Right ventricle myocardium inferior (tissue), 1 donor: Measurements from ENCODE around the gene WDR89. TPM values are rescaled to one million over a fixed set of nuclear protein-coding genes. Genes with fewer than 3 reads are reported as not detected.
"Not testable (repeated sequence)": the region's sequence is repeated elsewhere in the genome, so short reads cannot be mapped to it uniquely, and the experiment has no call there.

Source experiments
- ATAC-seq: fragments of 200-7000 bp; cut with Tn5 transposase; one replicate; pipeline ENCODE4 v1.9.1; 2020; ENCODE audit warnings: mild to moderate bottlenecking, moderate library complexity
- DNase-seq: peaks from one replicate; pipeline ENCODE4 v3.0.0; 2021; ENCODE audit errors: missing footprints
- intact Hi-C: fragments of 100-400 bp; cut with DNase I; formaldehyde crosslinking; loops from one replicate; pipeline ENCODE4 v1.11.0; 2022
- long read RNA-seq: library from polyadenylated mRNA; unstranded; transcript quantifications from one replicate; pipeline ENCODE4 v2.0.0, GENCODE V29; 2021
- total RNA-seq: library from RNA; stranded (reverse); fragmentation: NEBNext Ultra II Directional; extraction: Animal tissue kit (Norgen Biotek cat#: 25700); gene quantifications from one replicate; pipeline ENCODE4 v1.2.1, GENCODE V29; 2021
- donor health status: DM: no; HTN: yes; CAD: no; lungs with severe emphysema.

The WDR89 gene, protein sequence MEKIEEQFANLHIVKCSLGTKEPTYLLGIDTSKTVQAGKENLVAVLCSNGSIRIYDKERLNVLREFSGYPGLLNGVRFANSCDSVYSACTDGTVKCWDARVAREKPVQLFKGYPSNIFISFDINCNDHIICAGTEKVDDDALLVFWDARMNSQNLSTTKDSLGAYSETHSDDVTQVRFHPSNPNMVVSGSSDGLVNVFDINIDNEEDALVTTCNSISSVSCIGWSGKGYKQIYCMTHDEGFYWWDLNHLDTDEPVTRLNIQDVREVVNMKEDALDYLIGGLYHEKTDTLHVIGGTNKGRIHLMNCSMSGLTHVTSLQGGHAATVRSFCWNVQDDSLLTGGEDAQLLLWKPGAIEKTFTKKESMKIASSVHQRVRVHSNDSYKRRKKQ
- total RNA-seq, result 6.6 TPM
- long read RNA-seq, partial matches to known transcripts, result 0 of 6 reads
- long read RNA-seq, other reads (novel, unspliced or antisense), result 5 of 6 reads

DNA sequence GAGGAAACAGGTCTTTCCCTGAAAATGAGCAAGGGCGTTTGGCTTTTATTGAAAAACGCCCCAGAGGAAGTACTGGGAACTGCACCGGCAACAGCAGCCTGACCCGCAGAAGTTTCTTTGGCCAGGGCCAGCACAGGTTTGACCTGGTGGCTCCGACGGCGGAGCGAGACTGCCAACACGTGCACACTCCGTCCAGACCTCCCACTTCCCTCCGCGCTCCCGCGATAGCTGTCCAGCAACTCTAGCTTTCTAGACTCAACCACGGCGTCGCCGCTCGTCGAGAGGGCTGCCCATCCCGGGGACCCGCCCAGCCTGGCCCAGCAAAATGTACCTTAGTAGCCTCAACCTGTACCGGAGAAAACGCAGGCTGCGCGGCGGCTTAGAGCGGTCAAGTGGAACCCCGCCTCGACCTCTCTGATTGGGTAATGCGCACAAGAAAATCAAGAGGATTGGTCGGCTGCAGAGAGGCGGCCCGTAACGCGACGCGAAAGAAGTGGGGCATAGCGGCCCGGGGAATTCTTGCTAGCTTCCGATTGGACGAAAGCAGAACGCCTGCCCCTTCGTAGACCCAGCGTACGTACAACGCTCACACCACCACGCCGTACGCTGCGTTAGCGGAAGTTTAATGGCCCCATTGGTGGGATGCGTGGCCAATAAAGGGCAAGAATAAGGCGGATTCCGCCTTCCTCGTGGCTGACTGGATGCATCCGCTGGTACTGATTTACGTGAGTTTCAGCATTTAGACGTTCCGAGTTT, at the start of gene WDR89:
Gene WDR89 (minus strand): TSS at position 399 of the 756 bp plus-strand sequence. CDS start 41,929 bp downstream, outside the sequence.
- intact Hi-C loops, result loop anchor here (1.0 to 5.0 kb wide), 4 partner anchors 86 to 696 kb away; partner anchors contain the start of genes PPP2R5E and SGPP1
- peak; percentile 99 for ATAC-seq

DNA sequence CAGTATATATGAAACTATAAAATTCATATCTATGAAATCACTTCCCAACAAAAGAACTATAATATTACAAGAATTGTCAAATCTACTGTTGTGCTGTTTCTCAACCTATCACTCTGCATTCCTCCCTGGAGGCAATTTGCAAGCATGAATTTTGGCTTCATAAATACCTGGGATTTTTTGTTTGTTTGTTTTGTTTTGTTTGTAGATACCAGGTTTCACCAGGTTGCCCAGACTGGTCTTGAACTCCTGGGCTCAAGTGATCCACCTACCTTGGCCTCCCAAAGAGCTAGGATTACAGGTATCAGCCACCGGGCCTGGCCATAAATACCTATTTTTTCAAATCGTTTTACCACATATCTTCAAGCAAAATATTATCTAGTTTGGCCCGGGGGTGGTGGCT, 47.5 kb upstream of the WDR89 start:
- intact Hi-C loops, result no loop called here

More for the DNA sequence above, at the start of gene WDR89:
- DNase-seq, result peak; percentile 98

DNA sequence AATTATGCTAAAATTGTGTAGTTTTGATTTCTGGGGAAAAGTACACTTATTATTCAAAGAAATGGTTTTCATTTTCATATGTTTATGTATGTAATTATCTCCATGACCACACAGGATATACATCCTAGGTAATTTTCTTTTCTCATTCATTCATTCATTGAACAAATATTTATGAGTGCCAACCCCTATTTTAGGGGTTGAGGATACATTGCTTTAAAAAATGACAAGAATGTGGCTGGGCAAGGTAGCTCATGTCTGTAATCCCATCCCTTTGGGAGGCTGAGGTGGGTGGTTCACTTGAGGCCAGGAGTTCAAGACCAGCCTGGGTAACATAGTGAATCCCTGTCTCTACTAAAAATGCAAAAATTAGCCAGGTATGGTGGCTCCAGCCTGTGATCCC, 45.3 kb upstream of the WDR89 start:
- ATAC-seq (no peak), DNase-seq (no peak)
- intact Hi-C loops, result no loop called here

More for the DNA sequence above, 47.5 kb upstream of the WDR89 start:
- ATAC-seq (no peak), DNase-seq (no peak)

DNA sequence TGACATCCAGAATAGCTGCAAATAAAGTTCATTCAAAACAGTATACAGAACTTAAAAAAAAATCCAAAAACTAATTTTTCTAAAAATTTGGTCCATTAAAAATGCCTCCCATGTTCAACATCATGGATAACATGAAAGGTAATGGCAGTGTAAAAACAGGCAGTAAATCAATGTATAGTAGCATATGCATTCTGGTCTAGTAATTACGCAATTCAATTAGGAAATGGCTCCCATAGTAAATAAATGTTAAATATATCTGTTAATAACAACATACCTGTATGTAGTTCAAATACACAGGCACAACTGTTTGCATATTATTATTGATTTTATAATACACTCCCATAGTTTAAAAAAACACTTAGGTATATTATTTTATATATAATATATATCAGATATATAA, 43.7 kb upstream of the WDR89 start:
- DNase-seq (no peak), ATAC-seq (no peak)
- intact Hi-C loops, result no loop called here

DNA sequence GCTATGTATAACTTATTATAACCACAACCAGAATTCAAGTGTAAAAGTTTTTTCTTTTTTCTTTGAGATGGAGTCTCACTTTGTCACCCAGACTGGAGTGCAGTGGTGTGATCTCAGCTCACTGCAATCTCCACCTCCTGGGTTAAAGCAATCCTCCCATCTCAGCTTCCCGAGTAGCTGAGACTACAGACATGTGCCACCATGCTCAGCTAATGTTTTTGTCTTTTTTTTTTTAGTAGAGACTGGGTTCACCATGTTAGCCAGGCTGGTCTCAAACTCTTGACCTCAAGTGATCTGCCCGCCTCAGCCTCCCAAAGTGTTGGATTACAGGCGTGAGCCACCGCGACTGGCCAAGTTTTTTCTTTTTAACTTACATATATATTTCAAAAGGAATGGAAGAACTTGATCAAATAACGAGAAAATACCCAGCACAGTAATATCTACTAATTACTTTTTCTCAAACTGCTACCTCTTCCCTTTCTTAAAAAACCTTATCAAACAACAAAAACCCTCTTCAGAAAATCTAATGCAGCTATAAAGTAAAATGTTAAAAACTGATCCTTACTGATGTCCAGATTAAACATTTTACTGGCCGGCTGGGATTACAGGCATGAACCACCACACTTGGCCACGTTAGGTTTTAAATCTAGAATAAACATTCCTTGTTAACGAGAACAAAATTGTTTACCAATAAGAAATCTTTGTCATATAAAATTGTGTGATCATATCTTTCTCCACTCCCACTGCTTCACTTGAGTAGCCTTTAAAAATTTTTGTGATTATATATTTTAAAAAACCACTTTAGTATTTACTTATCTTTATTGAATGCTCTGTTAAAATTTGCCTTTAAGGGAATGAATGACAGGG, 41.3 kb upstream of the WDR89 start:
- ATAC-seq (no peak), DNase-seq (no peak)
- intact Hi-C loops, result no loop called here

DNA sequence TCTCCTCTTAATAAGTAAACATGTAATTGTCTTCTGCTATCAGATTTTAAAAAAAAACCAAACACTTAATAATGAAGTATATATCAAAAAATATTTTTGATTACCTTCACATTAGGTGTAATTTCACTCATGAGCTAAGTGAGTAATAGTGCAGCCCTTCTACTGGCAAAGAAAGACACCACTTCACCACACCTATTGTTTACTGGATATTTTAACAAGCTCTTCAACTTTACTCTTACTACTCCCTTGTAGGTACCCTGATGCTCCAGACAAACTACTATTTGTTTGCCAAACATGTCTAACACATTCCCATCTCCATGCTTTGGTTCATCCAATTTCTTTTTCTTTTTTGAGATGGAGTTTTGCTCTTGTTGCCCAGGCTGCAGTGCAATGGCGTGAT, 36.9 kb upstream of the WDR89 start:
- DNase-seq, result no peak
- intact Hi-C loops, result no loop called here
- no peak for ATAC-seq

DNA sequence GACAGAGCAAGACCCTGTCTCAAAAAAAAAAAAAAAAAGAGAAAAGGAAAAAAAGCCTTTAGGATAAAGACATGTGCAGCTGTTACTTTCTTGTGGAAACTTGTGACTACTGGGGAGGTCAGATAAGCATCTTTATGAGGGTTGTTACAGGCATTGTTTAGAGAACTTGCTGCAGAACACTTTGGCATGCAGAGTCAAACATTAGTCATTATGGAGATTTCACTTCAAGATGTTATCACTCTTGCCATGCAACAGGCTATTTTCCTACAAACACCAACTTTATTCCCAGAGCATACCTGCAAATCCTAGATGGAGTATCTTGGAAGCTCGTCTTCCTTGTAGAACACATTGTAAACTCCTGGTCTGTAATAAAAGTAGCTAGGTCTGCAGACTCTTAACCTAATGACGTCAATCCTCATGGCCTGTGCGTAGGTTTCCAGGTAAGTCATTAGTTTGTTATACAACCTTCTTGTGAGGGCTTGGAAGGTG, 36.3 kb upstream of the WDR89 start:
- DNase-seq (no peak), ATAC-seq (no peak)
- intact Hi-C loops, result no loop called here

DNA sequence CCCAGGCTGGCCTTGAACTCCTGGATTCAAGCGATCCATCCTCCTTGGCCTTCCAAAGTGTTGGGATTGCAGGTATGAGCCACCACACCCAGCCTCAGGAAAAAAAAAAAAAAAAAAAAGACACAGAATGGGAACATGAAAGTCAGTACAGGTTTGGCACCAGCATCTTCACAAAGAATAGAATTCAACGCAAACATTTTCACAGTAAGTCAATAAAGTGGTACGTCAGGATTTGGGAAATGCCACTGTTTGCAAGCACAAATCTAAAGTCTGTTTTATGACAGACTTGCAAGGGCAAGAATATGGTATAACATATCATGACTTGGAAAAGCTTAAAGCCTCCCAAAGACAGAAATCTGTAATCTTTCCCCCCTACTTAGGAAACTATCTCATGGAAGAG, 34.9 kb upstream of the WDR89 start:
- no peak for ATAC-seq
- intact Hi-C loops, result no loop called here
- no peak for DNase-seq

DNA sequence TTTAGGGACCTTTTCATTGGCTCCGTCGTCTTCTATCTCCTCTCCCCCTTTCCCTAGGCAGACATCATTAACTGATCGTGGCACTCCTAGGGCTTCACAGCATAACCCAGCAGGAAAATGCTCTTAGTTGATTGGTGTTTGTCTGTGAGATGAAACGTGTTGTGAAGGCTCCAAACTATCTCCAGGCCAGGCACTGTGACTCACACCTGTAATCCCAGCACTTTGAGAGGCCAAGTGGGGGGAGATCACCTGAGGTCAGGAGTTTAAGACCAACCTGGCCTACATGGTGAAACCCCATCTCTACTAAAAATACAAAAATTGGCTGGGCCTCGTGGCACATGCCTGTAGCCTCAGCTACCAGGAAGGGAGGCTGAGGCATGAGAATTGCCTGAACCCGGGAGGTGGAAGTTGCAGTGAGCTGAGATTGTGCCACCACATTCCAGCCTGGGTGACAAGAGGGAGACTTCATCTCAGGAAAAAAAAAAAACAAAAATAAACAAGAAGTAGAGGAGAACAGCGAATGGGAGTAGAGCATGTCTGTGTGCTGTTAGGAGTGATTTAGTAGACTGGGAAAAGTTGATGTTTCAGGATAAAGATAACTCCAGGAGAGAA, 32.3 kb upstream of the WDR89 start:
- intact Hi-C loops, result no loop called here
- no peak for DNase-seq

DNA sequence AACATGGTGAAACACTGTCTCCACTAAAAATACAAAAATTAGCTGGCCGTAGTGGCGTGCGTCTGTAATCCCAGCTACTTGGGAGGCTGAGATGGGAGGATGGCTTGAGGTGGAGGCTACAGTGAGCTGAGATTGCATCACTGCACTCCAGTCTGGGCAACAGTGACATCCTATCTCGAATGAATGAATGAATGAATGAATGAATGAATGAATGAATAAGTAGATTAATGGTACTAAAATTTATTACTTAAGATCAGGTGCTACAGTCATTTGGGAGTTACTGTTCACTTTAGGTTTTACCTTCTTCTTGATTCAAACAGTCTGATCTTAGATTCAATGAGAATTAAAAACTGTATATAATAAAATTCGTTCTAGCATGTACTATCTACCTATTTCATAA, 31.6 kb upstream of the WDR89 start:
- intact Hi-C loops, result no loop called here
- no peak for ATAC-seq
- no peak for DNase-seq

More for the DNA sequence above, 32.3 kb upstream of the WDR89 start:
- ATAC-seq, result no peak

DNA sequence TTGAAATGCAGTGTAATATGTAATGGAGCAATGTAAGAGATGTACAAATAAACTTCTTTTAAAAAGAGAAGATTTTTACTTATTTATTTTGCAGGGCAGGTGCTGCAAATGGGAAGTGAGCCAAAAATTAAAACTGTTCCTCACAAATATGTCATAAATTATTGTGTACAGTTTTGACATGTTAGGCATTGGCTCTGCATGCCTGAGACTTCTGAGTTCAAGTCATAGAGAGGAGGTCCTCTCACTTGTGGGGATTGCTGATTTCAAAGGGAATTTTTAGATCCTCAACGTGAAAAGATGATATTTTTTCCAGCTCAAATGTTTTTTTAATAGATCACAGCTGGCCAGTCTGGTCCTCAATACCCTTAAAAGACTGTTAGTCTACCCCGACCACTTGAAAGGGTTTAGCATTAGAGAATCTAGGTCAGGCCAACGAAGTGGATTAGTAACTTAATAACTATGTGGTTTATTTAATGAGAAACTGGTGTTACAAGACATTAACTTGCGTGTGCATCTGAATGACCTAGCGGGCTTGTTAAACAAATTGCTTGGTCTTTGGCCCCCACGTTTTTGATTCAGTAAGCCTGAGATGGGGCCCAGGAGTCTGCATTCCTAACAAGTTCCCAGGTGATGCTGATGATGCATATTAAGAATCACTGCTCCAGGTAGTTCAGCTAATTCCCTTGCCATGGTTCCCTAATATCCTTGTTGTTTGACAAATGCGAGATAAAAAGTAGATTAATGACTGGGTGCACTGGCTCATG, 30.9 kb upstream of the WDR89 start:
- intact Hi-C loops, result no loop called here
- DNase-seq, result no peak
- ATAC-seq, result no peak

DNA sequence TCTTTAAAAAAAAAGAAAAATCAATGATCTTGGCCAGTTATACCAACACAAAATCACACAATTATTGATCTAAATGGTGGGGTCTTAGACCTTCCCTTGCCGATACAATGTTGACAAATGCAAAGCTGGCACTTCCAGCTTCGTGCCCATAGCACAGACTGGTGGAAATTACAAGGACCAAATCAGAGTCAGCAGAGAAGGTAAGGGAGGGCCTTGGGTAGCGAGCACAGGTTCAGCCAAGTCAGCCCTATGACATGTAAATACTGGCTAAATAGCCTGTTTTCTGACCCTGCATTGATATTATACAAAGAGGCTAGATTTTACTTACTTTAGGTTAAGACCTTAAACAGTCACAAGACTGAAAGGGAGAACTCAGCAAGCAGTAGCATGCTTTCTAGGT, 30.3 kb upstream of the WDR89 start:
- intact Hi-C loops, result no loop called here
- DNase-seq (no peak), ATAC-seq (no peak)

DNA sequence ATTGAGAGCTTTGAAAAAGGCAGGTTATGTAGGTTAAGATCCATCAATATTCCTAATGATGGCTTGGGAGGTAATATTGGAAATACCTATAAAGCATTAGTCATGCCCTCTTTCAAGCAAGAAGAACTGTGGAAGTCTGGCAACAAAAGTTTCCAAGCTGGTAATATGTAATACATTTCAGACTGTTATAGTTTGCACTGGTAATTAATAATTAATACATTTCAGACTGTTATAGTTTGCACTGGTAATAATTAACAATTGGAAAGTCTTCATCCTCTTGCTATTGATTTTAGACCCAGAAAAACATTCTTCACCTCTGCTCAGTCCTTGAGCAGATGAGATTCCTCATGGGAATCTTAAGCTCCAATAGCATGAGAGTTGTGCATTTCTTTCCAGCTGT, 29.0 kb upstream of the WDR89 start:
- ATAC-seq (no peak), DNase-seq (no peak)
- intact Hi-C loops, result no loop called here

DNA sequence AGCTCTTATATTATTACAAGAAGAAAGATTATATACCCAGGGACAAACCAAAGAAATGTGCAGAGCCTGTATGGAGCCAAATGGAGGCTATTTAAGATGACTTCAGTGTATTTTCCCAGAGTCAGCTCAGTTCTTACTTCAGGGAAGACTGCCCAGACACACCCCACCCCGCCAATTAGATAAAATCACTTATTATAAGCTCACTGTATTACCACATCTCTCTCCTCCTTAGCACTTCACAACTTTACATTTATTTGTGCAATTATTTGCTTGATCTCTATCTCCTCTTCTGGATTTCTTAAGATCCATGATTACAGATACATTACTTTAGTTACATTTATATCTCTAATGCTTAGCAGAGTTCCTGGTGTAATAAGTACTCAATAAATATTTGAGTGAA, 24.7 kb upstream of the WDR89 start:
- intact Hi-C loops, result no loop called here
- DNase-seq (no peak), ATAC-seq (no peak)

DNA sequence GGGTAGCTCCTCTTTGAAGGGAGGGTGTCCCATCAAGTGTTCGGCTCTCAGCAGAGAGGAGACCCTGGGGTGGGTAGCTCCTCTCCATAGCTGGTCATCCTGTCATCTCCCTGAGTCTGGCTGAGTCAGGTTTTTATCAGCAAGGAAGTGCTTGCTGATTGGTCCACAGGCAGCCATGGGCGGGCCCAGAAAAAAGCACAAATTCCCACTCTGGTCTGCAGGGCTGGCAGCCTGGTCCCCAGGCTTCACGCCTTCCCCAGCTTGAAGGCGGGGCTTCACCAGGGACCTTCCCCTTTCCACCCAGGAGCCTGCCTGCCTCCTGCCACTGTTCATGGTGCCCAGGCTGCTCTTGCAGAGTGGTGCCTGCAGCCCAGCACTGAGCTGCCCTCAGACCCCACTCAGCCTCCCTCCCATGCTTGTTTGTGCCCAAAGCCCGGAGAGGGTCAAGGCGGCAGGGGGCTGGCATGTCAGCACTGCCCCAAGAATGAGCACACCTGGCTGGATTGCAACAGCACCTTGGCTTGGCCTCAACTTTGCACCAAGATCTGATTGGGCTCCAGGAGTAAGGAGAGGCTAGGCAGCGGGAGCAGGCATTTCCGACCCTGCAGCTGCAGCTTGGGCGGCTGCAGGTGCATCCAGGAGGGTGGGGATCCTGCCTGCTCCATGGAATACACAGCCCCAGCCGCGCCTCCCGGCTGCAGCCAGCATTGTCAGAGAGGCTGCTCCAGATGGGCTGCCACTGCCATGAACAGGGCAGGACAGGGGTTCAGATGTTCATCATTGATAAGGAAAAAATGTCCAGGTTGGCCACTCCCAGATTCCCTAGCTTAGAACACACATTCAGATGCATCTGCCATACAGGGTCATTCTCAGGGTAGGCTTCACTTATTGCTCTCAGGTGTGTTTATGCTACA, 22.0 kb upstream of the WDR89 start:
- intact Hi-C loops, result no loop called here
- ATAC-seq (no peak), DNase-seq (no peak)

DNA sequence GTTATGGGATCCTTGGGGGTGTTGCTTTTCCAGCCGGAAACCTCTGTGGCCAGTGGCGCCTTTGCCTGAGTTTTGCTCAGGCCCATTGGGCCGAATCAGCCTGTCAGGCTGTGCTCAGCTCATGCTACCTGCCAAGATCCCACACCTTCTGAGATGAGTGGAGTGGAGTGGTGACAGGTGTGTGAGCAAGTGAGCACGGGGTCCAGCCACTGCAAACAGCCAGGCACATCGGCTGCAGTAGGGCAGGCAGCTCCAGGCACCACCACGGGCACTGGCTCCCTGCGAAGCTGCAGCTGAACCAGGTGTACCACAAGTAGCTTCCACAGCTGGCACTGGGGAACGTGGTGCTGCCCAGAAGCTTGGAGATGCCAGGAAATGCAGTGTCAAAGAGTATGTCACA, 21.1 kb upstream of the WDR89 start:
- intact Hi-C loops, result no loop called here
- no peak for DNase-seq
- ATAC-seq, result no peak

DNA sequence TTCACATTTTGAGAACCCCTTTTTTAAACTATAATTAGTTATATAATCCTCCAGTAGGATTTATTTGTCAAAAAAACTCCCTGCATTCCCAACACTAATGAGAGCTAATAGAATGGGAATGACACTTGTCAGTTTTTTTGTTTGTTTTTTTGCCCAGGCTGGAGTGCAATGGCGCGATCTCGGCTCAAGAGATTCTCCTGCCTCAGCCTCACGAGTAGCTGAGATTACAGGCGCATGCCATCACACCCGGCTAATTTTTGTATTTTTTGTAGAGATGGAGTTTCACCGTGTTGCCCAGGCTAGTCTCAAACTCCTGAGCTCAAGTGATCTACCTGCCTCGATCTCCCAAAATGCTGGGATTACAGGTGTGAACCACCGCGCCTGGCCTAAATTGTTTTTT, 20.2 kb upstream of the WDR89 start:
- DNase-seq, ATAC-seq, intact Hi-C loops: not testable (repeated sequence)
